CD14-positive monocyte (primary cell): ENCODE data around the gene DNAH1. TPM values are rescaled to one million over a fixed set of nuclear protein-coding genes. Genes with fewer than 3 reads are reported as not detected.

ENCODE experiments used
- DNase-seq, 3 donors: peaks; one replicate each; pipeline ENCODE4 v3.0.0-alpha.2; 2011 to 2022
- H2AFZ ChIP-seq: 2 replicates; pipeline ENCODE4 v1.6.0; 2012; ENCODE audit warnings: mild to moderate bottlenecking, low read depth, low read length, inconsistent platforms; ENCODE audit not compliant: insufficient read depth, poor library complexity, severe bottlenecking
- H3K27ac ChIP-seq, 2 donors: 1 replicate in 1 of 2; 2 replicates in 1 of 2; pipeline ENCODE4 v1.5.1; 2012 to 2013; ENCODE audit warnings: low read length in 2 of 2, control low read depth in 1 of 2, inconsistent platforms in 1 of 2, low read depth in 1 of 2, mild to moderate bottlenecking in 1 of 2
- H3K27me3 ChIP-seq, 2 donors: one replicate each; pipeline versions ENCODE4 v1.6.0 to v1.6.1; 2011 to 2013; ENCODE audit warnings: low read length in 2 of 2; ENCODE audit not compliant: control insufficient read depth in 2 of 2, insufficient read depth in 2 of 2
- H3K36me3 ChIP-seq, 2 donors: replicated peaks in 1 of 2; 1 replicate in 1 of 2; 2 replicates in 1 of 2; pipeline versions ENCODE4 v1.5.1 to v1.6.1; 2012 to 2013; ENCODE audit warnings: low read length in 2 of 2, control low read depth in 1 of 2, inconsistent platforms in 1 of 2, mild to moderate bottlenecking in 1 of 2; ENCODE audit not compliant: insufficient read depth in 2 of 2, control insufficient read depth in 1 of 2
- H3K4me1 ChIP-seq, 2 donors: 1 replicate in 1 of 2; 2 replicates in 1 of 2; pipeline versions ENCODE4 v1.5.1 to v1.6.1; 2012 to 2013; ENCODE audit warnings: low read length in 2 of 2, control low read depth in 1 of 2, inconsistent platforms in 1 of 2, mild to moderate bottlenecking in 1 of 2, moderate library complexity in 1 of 2; ENCODE audit not compliant: insufficient read depth in 2 of 2, control insufficient read depth in 1 of 2
- H3K4me2 ChIP-seq: replicated peaks from 2 replicates; pipeline ENCODE3; 2012; ENCODE audit warnings: low read length, moderate library complexity, mild to moderate bottlenecking; ENCODE audit not compliant: poor library complexity, severe bottlenecking; ENCODE audit errors: extremely low read depth
- H3K4me3 ChIP-seq, 3 experiments: fragments of 200-600 bp in 1 of 3; sonication (generic) in 1 of 3; replicated peaks in 1 of 3; 1 replicate in 2 of 3; 2 replicates in 1 of 3; pipeline ENCODE4 v1.5.1; 2011 to 2013; ENCODE audit warnings: low read length in 3 of 3, mild to moderate bottlenecking in 3 of 3, control low read depth in 2 of 3, low read depth in 2 of 3, inconsistent platforms in 1 of 3, moderate library complexity in 1 of 3
- H3K79me2 ChIP-seq: 2 replicates; pipeline ENCODE4 v1.6.0; 2012; ENCODE audit warnings: mild to moderate bottlenecking, control low read depth, inconsistent platforms, low read length, moderate library complexity; ENCODE audit not compliant: insufficient read depth
- H3K9ac ChIP-seq: 2 replicates; pipeline ENCODE4 v1.6.0; 2017; ENCODE audit warnings: low read length, mild to moderate bottlenecking; ENCODE audit not compliant: insufficient read depth, poor library complexity, severe bottlenecking
- H3K9me3 ChIP-seq, 2 donors: replicated peaks in 1 of 2; 1 replicate in 1 of 2; 2 replicates in 1 of 2; pipeline versions ENCODE4 v1.5.1 to v1.6.1; 2012 to 2013; ENCODE audit warnings: low read length in 2 of 2, control low read depth in 1 of 2; ENCODE audit not compliant: control insufficient read depth in 1 of 2, insufficient read depth in 1 of 2
- H4K20me1 ChIP-seq: 2 replicates; pipeline ENCODE4 v1.6.0; 2012; ENCODE audit warnings: mild to moderate bottlenecking, low read length, control low read depth, moderate library complexity; ENCODE audit not compliant: insufficient read depth
- H3K27ac Mint-ChIP-seq, 7 donors: one replicate each; pipeline ENCODE4 v1.8.0; 2020; ENCODE audit warnings: mild to moderate bottlenecking in 7 of 7, mixed read lengths in 7 of 7, moderate library complexity in 6 of 7, inconsistent platforms in 2 of 7
- H3K27me3 Mint-ChIP-seq, 3 donors: one replicate each; pipeline ENCODE4 v1.8.0; 2021 to 2022; ENCODE audit warnings: low read depth in 3 of 3, mild to moderate bottlenecking in 3 of 3, mixed read lengths in 3 of 3, moderate library complexity in 3 of 3, inconsistent platforms in 1 of 3
- H3K36me3 Mint-ChIP-seq, 2 donors: one replicate each; pipeline ENCODE4 v1.8.0; 2020; ENCODE audit warnings: mixed read lengths in 2 of 2, inconsistent platforms in 1 of 2, mild to moderate bottlenecking in 1 of 2
- H3K4me1 Mint-ChIP-seq: one replicate; pipeline ENCODE4 v1.8.0; 2020; ENCODE audit warnings: mild to moderate bottlenecking, mixed read lengths
- H3K4me3 Mint-ChIP-seq, 2 donors: one replicate each; pipeline ENCODE4 v1.8.0; 2020; ENCODE audit warnings: mild to moderate bottlenecking in 2 of 2, mixed read lengths in 2 of 2, moderate library complexity in 1 of 2
- H3K9me3 Mint-ChIP-seq, 7 donors: one replicate each; pipeline ENCODE4 v1.8.0; 2020 to 2022; ENCODE audit warnings: mixed read lengths in 7 of 7, mild to moderate bottlenecking in 6 of 7, moderate library complexity in 6 of 7, inconsistent platforms in 2 of 7
- CTCF ChIP-seq: fragments of 200-600 bp; IDR thresholded peaks from one replicate; pipeline ENCODE4 v1.8.0; 2022; ENCODE audit warnings: antibody characterized with exemption, mild to moderate bottlenecking
- WGBS: methylation state at CpG from one replicate; pipeline ENCODE4 v1.1.5; 2013; ENCODE audit warnings: missing lambda C conversion rate; ENCODE audit not compliant: insufficient coverage; 5-methylcytosine and 5-hydroxymethylcytosine counted together
- intact Hi-C, 2 donors: fragments of 100-400 bp; cut with micrococcal nuclease; formaldehyde crosslinking; loops; one replicate each; pipeline versions ENCODE4 v1.15.0 to v1.15.1; 2023
- polyA plus RNA-seq, 3 donors: library from polyadenylated mRNA; depleted of rRNA in 1 of 3; unstranded in 2 of 3; stranded (reverse) in 1 of 3; fragments of 300-500 nt in 2 of 3; fragments of >200 nt in 1 of 3; fragmentation: Illumina TruSeq in 2 of 3; gene quantifications; 1 replicate in 2 of 3; 2 replicates in 1 of 3; pipeline ENCODE4 v1.2.3, GENCODE V29; 2012 to 2021

DNAH1 gene
- polyA plus RNA-seq, 3 donors, result 0.15 to 47.0 (median 0.25) TPM

GRCh38 chr3:52278510-52279069, 37.5 kb upstream of the DNAH1 start, which contains the start of gene WDR82:
Gene WDR82, minus strand, starts transcription at chr3:52278649. Its CDS starts 288 bp downstream, at chr3:52278361.
- WGBS, result under 1% methylated on average over 52 of the region's 58 CpGs
- intact Hi-C loops, result loop anchor here (5.0 kb wide), 1 partner anchor 36 kb away; no protein-coding TSS in a partner anchor
- Histone ChIP-seq H4K20me1 (peaks cover 39% of the 10 kb centered on the region), H3K9me3 (no peaks in the 10 kb centered on the region), H3K4me1 (peaks cover 28 to 46% of the 10 kb centered on the region in 2 donors), H3K9ac (peak within 1 kb of the TSS; percentile 83), H2AFZ (peak within 1 kb of the TSS; percentile 78), H3K36me3 (peaks cover 4 to 19% of the 10 kb centered on the region in 2 donors), H3K79me2 (peaks cover 60% of the 10 kb centered on the region), H3K4me2 (peak within 1 kb of the TSS; percentile 97), H3K27me3 (no peaks in the 10 kb centered on the region), H3K27ac (peak within 1 kb of the TSS; percentile 93 to 97), H3K4me3 (peak within 1 kb of the TSS; percentile 74 to 97 (median 89))
- Mint-ChIP-seq H3K4me1 (peaks cover 49% of the 10 kb centered on the region), H3K9me3 (no peaks in the 10 kb centered on the region), H3K27ac (peak within 1 kb of the TSS; percentile 95 to 100 (median 99)), H3K4me3 (peak within 1 kb of the TSS; percentile 98 to 100), H3K27me3 (peaks cover 0 to 4% (median 0%) of the 10 kb centered on the region in 3 donors), H3K36me3 (peaks cover 11 to 31% of the 10 kb centered on the region in 2 donors)
- peak; percentile 87 to 93 (median 92) for DNase-seq
- no peak for TF ChIP-seq CTCF

- peaks cover 5 to 23% of the 10 kb centered on the region in 2 donors for H3K36me3 Mint-ChIP-seq
- H3K27ac Mint-ChIP-seq, result peak overlapping the region in 2 of 7 donors; percentile 97 to 98
- TF ChIP-seq CTCF, result no peak
- H3K4me2 ChIP-seq, result no peak overlapping the region
- H3K9me3 Mint-ChIP-seq, result no peaks in the 10 kb centered on the region
- peaks cover 40% of the 10 kb centered on the region for H3K4me1 Mint-ChIP-seq
- peak overlapping the region in 1 of 2 donors; percentile 89 for H3K4me3 Mint-ChIP-seq
- peaks cover 29% of the 10 kb centered on the region for H4K20me1 ChIP-seq
- H3K27ac ChIP-seq, result no peak overlapping the region
- no peak overlapping the region for H3K9ac ChIP-seq
- DNase-seq, result no peak
- H3K9me3 ChIP-seq, result no peaks in the 10 kb centered on the region
- 67% methylated on average over 2 of the region's 2 CpGs for WGBS
- peaks cover 1 to 9% of the 10 kb centered on the region in 2 donors for H3K36me3 ChIP-seq
- peak overlapping the region in 1 of 3 experiments; percentile 97 for H3K4me3 ChIP-seq
- H3K79me2 ChIP-seq, result peaks cover 49% of the 10 kb centered on the region
- intact Hi-C loops, result loop anchor here (5.0 kb wide), 1 partner anchor 37 kb away; no protein-coding TSS in a partner anchor
- no peak overlapping the region for H2AFZ ChIP-seq
- peaks cover 23 to 38% of the 10 kb centered on the region in 2 donors for H3K4me1 ChIP-seq
- no peaks in the 10 kb centered on the region for H3K27me3 ChIP-seq
- H3K27me3 Mint-ChIP-seq, result peaks cover 0 to 5% (median 0%) of the 10 kb centered on the region in 3 donors
Observed at GRCh38 chr3:52279596-52279995, 36.5 kb upstream of the DNAH1 start.
